Progenitor cell of endocrine pancreas (in vitro differentiated cells): ENCODE data around the gene MTMR3. TPM values are rescaled to one million over a fixed set of nuclear protein-coding genes. Genes with fewer than 3 reads are reported as not detected.
"Not testable (repeated sequence)": the region's sequence is repeated elsewhere in the genome, so short reads cannot be mapped to it uniquely, and the experiment has no call there.

Experiments used
- DNase-seq: peaks from one replicate; pipeline ENCODE4 v3.0.0; 2021; ENCODE audit warnings: low spot score; ENCODE audit not compliant: unreplicated experiment
- H3K27ac Mint-ChIP-seq: 2 replicates; pipeline ENCODE4 v1.8.0; 2021; ENCODE audit warnings: mild to moderate bottlenecking, moderate library complexity, mixed read lengths
- H3K27me3 Mint-ChIP-seq: 2 replicates; pipeline ENCODE4 v1.8.0; 2021; ENCODE audit warnings: mixed read lengths
- H3K36me3 Mint-ChIP-seq: 2 replicates; pipeline ENCODE4 v1.8.0; 2022; ENCODE audit warnings: mixed read lengths; ENCODE audit not compliant: insufficient read depth
- H3K4me1 Mint-ChIP-seq: 2 replicates; pipeline ENCODE4 v1.8.0; 2021; ENCODE audit warnings: low read depth, mixed read lengths
- H3K4me3 Mint-ChIP-seq: 2 replicates; pipeline ENCODE4 v1.8.0; 2021; ENCODE audit warnings: low read depth, mild to moderate bottlenecking, moderate library complexity, mixed read lengths
- H3K9me3 Mint-ChIP-seq: 2 replicates; pipeline ENCODE4 v1.8.0; 2021; ENCODE audit warnings: low read depth, mixed read lengths
- CTCF ChIP-seq: fragments of 200-600 bp; sonication (generic); IDR thresholded peaks from one replicate; pipeline ENCODE4 v1.5.0; 2021; ENCODE audit warnings: antibody characterized with exemption, mild to moderate bottlenecking; ENCODE audit not compliant: unreplicated experiment
- total RNA-seq: library from RNA; stranded (reverse); gene quantifications from 2 replicates; pipeline ENCODE4 v1.2.1, GENCODE V29; 2021

Gene MTMR3
- total RNA-seq, 1 donor from 2014 or later, result 51.0 TPM

GRCh38 chr22:29973269-29973668, 90.3 kb downstream of the MTMR3 start:
- no peak for DNase-seq
- Mint-ChIP-seq H3K27ac (peak overlapping the region; percentile 39), H3K9me3 (no peaks in the 10 kb centered on the region), H3K4me3 (no peak overlapping the region), H3K4me1 (peaks cover 1% of the 10 kb centered on the region), H3K27me3 (no peaks in the 10 kb centered on the region), H3K36me3 (peaks cover 1% of the 10 kb centered on the region)
- TF ChIP-seq CTCF, result no peak

- not testable (repeated sequence) for H3K27ac Mint-ChIP-seq, H3K27me3 Mint-ChIP-seq, H3K9me3 Mint-ChIP-seq, H3K4me1 Mint-ChIP-seq, H3K4me3 Mint-ChIP-seq, DNase-seq, H3K36me3 Mint-ChIP-seq
Observed at GRCh38 chr22:29973680-29974079, 90.7 kb downstream of the MTMR3 start.

- Mint-ChIP-seq H3K4me3 (no peak overlapping the region), H3K9me3 (no peaks in the 10 kb centered on the region), H3K27ac (no peak overlapping the region), H3K27me3 (no peaks in the 10 kb centered on the region), H3K36me3 (peaks cover 4% of the 10 kb centered on the region), H3K4me1 (no peaks in the 10 kb centered on the region)
- DNase-seq, result no peak
- no peak for TF ChIP-seq CTCF
Observed at GRCh38 chr22:29975494-29975893, 92.5 kb downstream of the MTMR3 start.

GRCh38 chr22:29977107-29977506, 94.1 kb downstream of the MTMR3 start:
- H3K27ac Mint-ChIP-seq, result no peak overlapping the region
- no peak overlapping the region for H3K4me3 Mint-ChIP-seq
- no peaks in the 10 kb centered on the region for H3K27me3 Mint-ChIP-seq
- H3K9me3 Mint-ChIP-seq, result no peaks in the 10 kb centered on the region
- no peak for TF ChIP-seq CTCF
- no peaks in the 10 kb centered on the region for H3K4me1 Mint-ChIP-seq
- peaks cover 4% of the 10 kb centered on the region for H3K36me3 Mint-ChIP-seq
- no peak for DNase-seq

- H3K4me3 Mint-ChIP-seq, result no peak overlapping the region
- H3K27ac Mint-ChIP-seq, result no peak overlapping the region
- H3K4me1 Mint-ChIP-seq, result no peaks in the 10 kb centered on the region
- TF ChIP-seq CTCF, result no peak
- no peak for DNase-seq
- H3K27me3 Mint-ChIP-seq, result no peaks in the 10 kb centered on the region
- H3K9me3 Mint-ChIP-seq, result no peaks in the 10 kb centered on the region
- H3K36me3 Mint-ChIP-seq, result peaks cover 4% of the 10 kb centered on the region
Observed at GRCh38 chr22:29979777-29980321, 96.9 kb downstream of the MTMR3 start.

- Mint-ChIP-seq H3K27me3 (no peaks in the 10 kb centered on the region), H3K9me3 (no peaks in the 10 kb centered on the region), H3K4me3 (no peak overlapping the region), H3K27ac (no peak overlapping the region), H3K36me3 (peaks cover 4% of the 10 kb centered on the region), H3K4me1 (no peaks in the 10 kb centered on the region)
- TF ChIP-seq CTCF, result no peak
- DNase-seq, result no peak
Observed at GRCh38 chr22:29983296-29983917, 100.4 kb downstream of the MTMR3 start.
